Ishikawa (cell line): ENCODE results near the gene TM4SF4.

Experiments
- CEBPB ChIP-seq: IDR thresholded peaks from 2 replicates; pipeline ENCODE4 v1.6.1; 2012
- CREB1 ChIP-seq: IDR thresholded peaks from 2 replicates; pipeline ENCODE4 v1.6.1; 2012; ENCODE audit warnings: low read depth
- EGR1 ChIP-seq: IDR thresholded peaks from 2 replicates; pipeline ENCODE4 v1.6.1; 2012
- EP300 ChIP-seq: IDR thresholded peaks from 2 replicates; pipeline ENCODE4 v1.6.1; 2012; ENCODE audit warnings: borderline replicate concordance
- MAX ChIP-seq: IDR thresholded peaks from 2 replicates; pipeline ENCODE4 v1.6.1; 2012
- NFIC ChIP-seq: IDR thresholded peaks from 2 replicates; pipeline ENCODE4 v1.6.1; 2012
- RAD21 ChIP-seq: IDR thresholded peaks from 2 replicates; pipeline ENCODE4 v1.6.1; 2012; ENCODE audit warnings: low read depth
- REST ChIP-seq: IDR thresholded peaks from 2 replicates; pipeline ENCODE4 v1.6.1; 2012; ENCODE audit warnings: low read depth, mild to moderate bottlenecking
- TAF1 ChIP-seq: IDR thresholded peaks from 2 replicates; pipeline ENCODE4 v1.6.1; 2012; ENCODE audit warnings: low read depth, mild to moderate bottlenecking
- YY1 ChIP-seq: IDR thresholded peaks from 2 replicates; pipeline ENCODE4 v1.6.1; 2012; ENCODE audit warnings: low read depth

GRCh38 chr3:149454746-149455145 is 19.8 kb upstream of the TM4SF4 start:
- TF ChIP-seq RAD21 (no peak), NFIC (no peak), YY1 (no peak), MAX (no peak), CEBPB (no peak), EGR1 (no peak), TAF1 (no peak), CREB1 (no peak), REST (no peak), EP300 (no peak)
